Amygdala (tissue), 56 donors: ENCODE measurements around the gene ORC1.

Source experiments
- DNase-seq, 56 donors: peaks; one replicate each; lab custom pipeline; 2025; lab: John Stamatoyannopoulos, UW

ORC1 gene

DNA sequence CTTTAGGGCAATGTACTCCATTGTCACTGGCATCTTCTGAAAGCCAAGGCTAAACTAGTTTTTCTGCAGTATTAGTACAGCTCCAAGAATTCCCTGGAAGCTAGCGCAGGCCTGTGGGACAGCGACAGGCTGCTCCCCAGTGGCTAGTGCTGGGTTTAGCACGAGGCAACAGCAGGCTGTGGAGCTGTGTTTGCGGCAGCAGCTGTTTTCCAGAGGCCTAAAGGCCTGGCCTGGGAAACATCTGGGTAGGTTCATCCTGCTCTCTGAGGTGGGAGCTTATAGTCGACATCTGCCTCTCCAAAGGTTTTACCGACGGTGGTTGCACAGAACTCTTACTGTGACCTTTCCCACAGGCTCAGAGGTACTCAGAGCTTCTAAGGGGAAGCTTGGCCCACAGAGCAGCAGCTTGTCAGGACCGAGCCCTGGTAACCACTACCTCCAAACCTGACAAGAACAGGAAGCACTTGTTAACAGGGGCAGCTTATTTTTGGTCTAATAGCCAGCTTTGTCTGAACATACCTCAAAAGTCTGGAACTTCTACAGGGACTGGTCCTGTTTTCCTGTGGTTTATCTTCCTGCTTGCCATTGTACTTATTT, 55.4 kb downstream of the ORC1 start:
- DNase-seq, result peak in 31 of 56 donors; percentile 5 to 61 (median 27)

- DNase-seq, result no peak
Measured at GRCh38 chr1:52346653-52347052, 57.6 kb downstream of the ORC1 start.

GRCh38 chr1:52345252-52345651, 59.0 kb downstream of the ORC1 start:
- DNase-seq, result no peak

GRCh38 chr1:52343979-52344378, 60.2 kb downstream of the ORC1 start:
- DNase-seq, result no peak

DNA sequence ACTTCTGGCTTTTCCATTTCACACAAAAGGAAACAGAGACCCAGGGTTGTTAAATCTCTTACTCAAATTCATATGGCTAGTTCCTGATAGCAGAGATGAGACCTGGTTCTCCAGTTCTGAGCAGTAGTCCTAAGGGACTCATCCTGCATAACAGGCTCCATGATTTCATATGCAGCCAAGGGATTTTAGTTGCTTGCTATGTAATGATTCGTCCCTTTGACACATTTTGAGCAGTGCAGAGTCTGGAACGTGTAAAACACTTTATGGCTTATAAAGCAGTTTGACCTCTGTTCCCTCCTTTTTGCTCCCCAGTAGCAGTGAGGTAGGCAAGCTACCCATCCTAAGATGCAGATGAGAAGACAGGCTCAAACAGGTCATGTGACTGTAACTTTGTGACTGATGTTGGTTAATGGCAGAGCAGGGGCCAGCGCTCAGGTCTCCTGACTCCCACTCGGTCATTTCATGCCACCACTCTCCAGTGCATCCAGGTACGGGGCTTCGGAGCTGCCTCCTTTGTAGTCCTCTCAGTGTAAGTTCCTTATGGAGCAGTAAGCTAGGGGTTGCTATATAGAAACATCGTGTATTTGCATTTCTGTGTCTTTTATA, 62.5 kb downstream of the ORC1 start:
- no peak for DNase-seq

DNA sequence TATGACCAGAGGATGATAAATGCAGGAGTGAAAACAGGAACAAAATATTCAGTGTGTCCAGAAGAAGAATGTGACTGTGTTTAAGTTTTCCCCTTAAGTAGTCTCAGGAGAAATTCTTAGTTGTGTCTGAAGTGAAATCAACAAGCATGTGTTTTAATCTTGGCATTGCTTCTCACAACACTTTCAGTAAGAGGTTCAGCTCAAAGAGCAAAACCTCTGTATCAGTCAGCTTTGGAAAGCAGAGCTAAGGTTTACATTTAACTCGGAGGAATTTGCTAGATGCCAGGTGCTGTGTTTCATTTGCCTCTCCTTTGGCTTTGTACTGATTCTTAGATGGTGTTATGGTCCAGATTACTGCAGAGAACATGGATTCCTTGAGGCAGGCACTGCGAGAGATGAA, 66.8 kb downstream of the ORC1 start:
- DNase-seq, result no peak

GRCh38 chr1:52334906-52335528, 69.2 kb downstream of the ORC1 start:
- no peak for DNase-seq

DNA sequence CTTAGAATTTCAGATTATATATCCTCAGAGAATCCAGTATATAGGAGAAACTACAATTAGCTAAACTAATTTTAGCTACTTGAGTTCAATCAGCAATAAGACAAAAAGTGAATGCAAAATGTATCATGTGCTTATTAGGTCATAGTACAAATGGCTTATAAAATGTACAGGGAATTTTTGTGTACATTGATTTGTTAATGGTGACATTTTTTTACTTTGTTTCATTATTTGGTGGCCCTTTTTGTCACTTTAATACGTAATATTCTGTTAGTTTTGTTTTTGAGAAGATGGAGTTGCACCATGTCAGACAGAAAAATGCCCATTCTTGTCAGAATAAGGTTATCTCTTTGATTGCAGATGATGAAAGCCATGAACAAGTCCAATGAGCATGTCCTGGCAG, 71.8 kb downstream of the ORC1 start:
- DNase-seq, result no peak

GRCh38 chr1:52328615-52329014, 75.6 kb downstream of the ORC1 start:
- DNase-seq, result no peak

- no peak for DNase-seq
Measured at GRCh38 chr1:52325786-52326185, 78.4 kb downstream of the ORC1 start.

- no peak for DNase-seq
Measured at GRCh38 chr1:52323731-52324130, 80.5 kb downstream of the ORC1 start.
